A673 (cell line): Measurements from ENCODE around the gene POLA2.

ENCODE experiments used
- CTCF ChIP-seq: fragments of 300-800, 200-600 bp; sonication (generic); conservative IDR thresholded peaks from 2 replicates; pipeline ENCODE4 v1.5.1; 2017; ENCODE audit warnings: low read depth, mild to moderate bottlenecking, antibody characterized with exemption, low read length, moderate library complexity, mixed read lengths
- EZH2 ChIP-seq: fragments of 200-600 bp; sonication (generic); IDR thresholded peaks from 2 replicates; pipeline ENCODE4 v1.6.1; 2017; ENCODE audit warnings: borderline replicate concordance, low read depth, mild to moderate bottlenecking, mixed read lengths, antibody characterized with exemption, low read length; ENCODE audit not compliant: poor library complexity, severe bottlenecking

DNA sequence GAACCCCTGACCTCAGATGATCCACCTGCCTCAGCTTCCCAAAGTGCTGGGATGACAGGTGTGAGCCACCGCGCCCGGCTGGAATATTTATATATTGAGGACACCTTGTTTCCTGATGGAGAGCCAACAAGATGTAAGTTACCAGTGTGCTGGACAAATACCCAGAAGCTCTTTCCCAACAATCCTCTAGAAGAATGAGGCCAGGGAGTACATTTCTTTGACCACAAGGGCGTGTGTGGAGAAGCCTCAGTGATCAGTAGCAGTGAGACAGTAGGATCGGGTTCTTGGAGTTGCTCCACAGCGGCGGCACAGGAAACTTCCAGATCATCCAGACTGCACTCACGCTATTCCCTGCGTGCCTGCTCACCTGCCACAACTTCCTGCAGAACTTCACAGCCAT lies 10.3 kb upstream of the POLA2 start:
- no peak for TF ChIP-seq CTCF
- TF ChIP-seq EZH2, result no peak
